GM10266 (cell line): ENCODE results near the gene MECP2.

ENCODE experiments used
- DNase-seq: peaks from one replicate; pipeline ENCODE4 v3.0.0; 2012; ENCODE audit errors: extremely low spot score
- TF ChIP-seq, protein P1 (sequence below): IDR thresholded peaks from 2 replicates; pipeline ENCODE4 v1.5.1; 2012; ENCODE audit warnings: mild to moderate bottlenecking, low read depth; ENCODE audit not compliant: control insufficient read depth, insufficient read depth; ENCODE audit errors: missing control alignments

Gene MECP2

DNA sequence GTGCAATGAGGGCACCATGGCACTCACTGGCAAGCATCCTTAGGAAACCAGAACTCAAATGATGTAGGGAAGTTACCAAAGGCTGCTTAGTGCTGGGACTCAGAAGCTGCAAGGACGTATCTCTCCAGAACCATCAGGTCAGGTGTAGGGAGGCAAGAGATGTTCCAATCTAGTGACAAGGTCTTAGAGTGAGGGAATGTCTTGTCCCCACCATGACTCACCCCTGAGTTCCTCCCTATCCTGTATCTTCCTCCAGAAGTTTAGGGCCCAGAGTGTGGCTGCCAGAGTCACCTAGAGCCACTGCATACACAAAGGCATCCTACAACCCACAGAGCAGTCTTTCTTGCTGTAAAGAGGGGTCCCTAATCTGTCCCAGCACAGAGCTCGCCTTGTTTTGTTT lies 63.7 kb downstream of the MECP2 start:
- no peak for DNase-seq
- TF ChIP-seq, protein P1, sequence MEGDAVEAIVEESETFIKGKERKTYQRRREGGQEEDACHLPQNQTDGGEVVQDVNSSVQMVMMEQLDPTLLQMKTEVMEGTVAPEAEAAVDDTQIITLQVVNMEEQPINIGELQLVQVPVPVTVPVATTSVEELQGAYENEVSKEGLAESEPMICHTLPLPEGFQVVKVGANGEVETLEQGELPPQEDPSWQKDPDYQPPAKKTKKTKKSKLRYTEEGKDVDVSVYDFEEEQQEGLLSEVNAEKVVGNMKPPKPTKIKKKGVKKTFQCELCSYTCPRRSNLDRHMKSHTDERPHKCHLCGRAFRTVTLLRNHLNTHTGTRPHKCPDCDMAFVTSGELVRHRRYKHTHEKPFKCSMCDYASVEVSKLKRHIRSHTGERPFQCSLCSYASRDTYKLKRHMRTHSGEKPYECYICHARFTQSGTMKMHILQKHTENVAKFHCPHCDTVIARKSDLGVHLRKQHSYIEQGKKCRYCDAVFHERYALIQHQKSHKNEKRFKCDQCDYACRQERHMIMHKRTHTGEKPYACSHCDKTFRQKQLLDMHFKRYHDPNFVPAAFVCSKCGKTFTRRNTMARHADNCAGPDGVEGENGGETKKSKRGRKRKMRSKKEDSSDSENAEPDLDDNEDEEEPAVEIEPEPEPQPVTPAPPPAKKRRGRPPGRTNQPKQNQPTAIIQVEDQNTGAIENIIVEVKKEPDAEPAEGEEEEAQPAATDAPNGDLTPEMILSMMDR = no peak

DNA sequence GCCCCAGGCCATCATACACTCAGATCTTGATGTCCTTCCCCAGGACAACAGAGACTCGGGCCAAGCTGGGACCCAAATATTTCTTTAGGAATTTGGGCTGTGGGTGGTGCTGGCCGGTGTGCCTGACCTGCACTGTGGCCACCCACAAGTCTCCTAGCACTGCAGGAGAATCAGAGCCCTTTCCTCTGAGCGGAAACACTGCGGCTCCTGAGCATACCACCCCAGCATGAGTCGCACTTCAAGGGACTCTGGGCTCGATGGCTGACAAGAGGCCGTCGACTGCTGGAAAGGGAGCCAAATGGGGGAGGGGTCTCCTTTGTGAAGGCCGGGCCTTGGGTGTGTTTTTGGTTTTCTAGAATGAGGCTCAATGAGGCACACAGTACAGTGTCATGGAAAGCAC lies 64.9 kb downstream of the MECP2 start:
- DNase-seq = no peak
- TF ChIP-seq, protein P1 = no peak

GRCh38 chrX:154032160-154032559 lies 65.4 kb downstream of the MECP2 start:
- TF ChIP-seq, protein P1 = no peak
- no peak for DNase-seq

DNA sequence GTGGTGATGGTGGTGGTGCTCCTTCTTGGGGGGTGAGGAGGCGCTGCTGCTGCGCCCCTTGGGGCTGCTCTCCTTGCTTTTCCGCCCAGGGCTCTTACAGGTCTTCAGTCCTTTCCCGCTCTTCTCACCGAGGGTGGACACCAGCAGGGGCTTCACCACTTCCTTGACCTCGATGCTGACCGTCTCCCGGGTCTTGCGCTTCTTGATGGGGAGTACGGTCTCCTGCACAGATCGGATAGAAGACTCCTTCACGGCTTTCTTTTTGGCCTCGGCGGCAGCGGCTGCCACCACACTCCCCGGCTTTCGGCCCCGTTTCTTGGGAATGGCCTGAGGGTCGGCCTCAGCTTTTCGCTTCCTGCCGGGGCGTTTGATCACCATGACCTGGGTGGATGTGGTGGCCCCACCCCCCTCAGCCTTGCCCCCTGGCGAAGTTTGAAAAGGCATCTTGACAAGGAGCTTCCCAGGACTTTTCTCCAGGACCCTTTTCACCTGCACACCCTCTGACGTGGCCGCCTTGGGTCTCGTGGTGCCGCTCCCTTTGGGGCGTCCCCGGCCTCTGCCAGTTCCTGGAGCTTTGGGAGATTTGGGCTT lies 66.7 kb downstream of the MECP2 start:
- TF ChIP-seq, protein P1 = no peak
- DNase-seq = no peak

GRCh38 chrX:154030266-154030665 lies 67.3 kb downstream of the MECP2 start:
- DNase-seq = no peak
- TF ChIP-seq, protein P1 = no peak

DNA sequence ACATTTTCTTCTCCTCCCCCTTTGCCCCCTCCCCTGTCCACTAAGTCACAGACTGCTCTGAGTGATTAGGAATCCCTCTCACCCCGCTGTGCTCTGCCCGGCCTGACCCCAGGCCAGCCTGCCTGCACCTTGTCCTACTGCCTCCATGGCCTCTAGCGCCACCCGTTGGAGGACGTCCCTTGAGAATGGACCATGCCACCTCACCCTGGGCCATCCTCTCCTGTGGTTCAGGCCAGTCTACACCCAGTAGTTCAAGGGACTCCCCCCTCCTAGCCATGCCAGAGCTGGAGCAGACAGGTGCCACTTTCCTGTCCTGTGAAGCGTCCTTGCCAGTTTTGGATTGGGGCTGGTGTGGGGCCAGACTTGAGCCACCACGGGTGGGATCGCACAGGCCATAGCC lies 68.1 kb downstream of the MECP2 start:
- TF ChIP-seq, protein P1 = no peak
- DNase-seq = no peak

- DNase-seq = no peak
- TF ChIP-seq, protein P1 = no peak
Measured at GRCh38 chrX:154028502-154029184, 68.9 kb downstream of the MECP2 start.
